HG03066 (cell line): Measurements from ENCODE around the gene SYT7.

ENCODE experiments used
- ATAC-seq: cut with Tn5 transposase; IDR thresholded peaks from one replicate; pipeline ENCODE4 v1.9.1; 2021; ENCODE audit warnings: low read depth; ENCODE audit not compliant: unreplicated experiment

Gene SYT7

GRCh38 chr11:61505106-61505505 is 75.8 kb downstream of the SYT7 start:
- ATAC-seq: no peak

GRCh38 chr11:61503135-61503770 is 77.6 kb downstream of the SYT7 start:
- ATAC-seq: no peak

GRCh38 chr11:61502522-61502921 is 78.4 kb downstream of the SYT7 start:
- ATAC-seq: no peak

GRCh38 chr11:61499816-61500491 is 80.9 kb downstream of the SYT7 start:
- ATAC-seq: no peak

GRCh38 chr11:61498767-61499341 is 82.0 kb downstream of the SYT7 start:
- no peak for ATAC-seq

GRCh38 chr11:61497876-61498275 is 83.0 kb downstream of the SYT7 start:
- no peak for ATAC-seq

GRCh38 chr11:61497473-61497872 is 83.4 kb downstream of the SYT7 start:
- no peak for ATAC-seq

- ATAC-seq: no peak
These were observed 84.1 kb downstream of the SYT7 start for GRCh38 chr11:61496602-61497400.

GRCh38 chr11:61495801-61496601 is 84.9 kb downstream of the SYT7 start:
- no peak for ATAC-seq

GRCh38 chr11:61494381-61494961 is 86.4 kb downstream of the SYT7 start:
- no peak for ATAC-seq

- ATAC-seq: no peak
These were observed 89.0 kb downstream of the SYT7 start for GRCh38 chr11:61491736-61492395.

GRCh38 chr11:61489833-61490721 is 90.8 kb downstream of the SYT7 start:
- ATAC-seq: no peak

GRCh38 chr11:61488651-61489291 is 92.1 kb downstream of the SYT7 start:
- ATAC-seq: no peak

- ATAC-seq: no peak
These were observed 93.4 kb downstream of the SYT7 start for GRCh38 chr11:61487342-61488025.

- no peak for ATAC-seq
These were observed 94.1 kb downstream of the SYT7 start for GRCh38 chr11:61486779-61487178.

GRCh38 chr11:61486011-61486620 is 94.8 kb downstream of the SYT7 start:
- ATAC-seq: no peak

- no peak for ATAC-seq
These were observed 95.8 kb downstream of the SYT7 start for GRCh38 chr11:61485080-61485479.
